Testis (tissue), 3 donors: ENCODE data around the gene CNPY1. TPM values are rescaled to one million over a fixed set of nuclear protein-coding genes. Genes with fewer than 3 reads are reported as not detected.

Experiments used
- DNase-seq: peaks from one replicate; pipeline ENCODE4 v3.0.0-alpha.2; 2019
- H3K27ac ChIP-seq, 2 donors: fragments of 200-600 bp; sonication (generic); one replicate each; pipeline ENCODE4 v1.5.1; 2019
- H3K27me3 ChIP-seq: fragments of 200-600 bp; sonication (generic); one replicate; pipeline ENCODE4 v1.5.1; 2019
- H3K36me3 ChIP-seq: fragments of 200-600 bp; sonication (generic); one replicate; pipeline ENCODE4 v1.5.1; 2017; ENCODE audit warnings: low read depth; ENCODE audit errors: missing control alignments
- H3K4me1 ChIP-seq: fragments of 200-600 bp; sonication (generic); one replicate; pipeline ENCODE4 v1.5.1; 2019
- H3K4me3 ChIP-seq, 2 donors: fragments of 200-600 bp; sonication (generic); one replicate each; pipeline ENCODE4 v1.5.1; 2017 to 2019
- H3K9me3 ChIP-seq: fragments of 200-600 bp; sonication (generic); one replicate; pipeline ENCODE4 v1.5.1; 2017
- CTCF ChIP-seq, 3 experiments: fragments of 450-650 bp in 2 of 3; fragments of 200-600 bp in 1 of 3; sonication (generic) in 1 of 3; IDR thresholded peaks; one replicate each; pipeline ENCODE4 v1.5.1; 2016 to 2019; ENCODE audit warnings: antibody characterized with exemption in 3 of 3, mild to moderate bottlenecking in 2 of 3, moderate library complexity in 1 of 3
- POLR2A ChIP-seq: fragments of 450-650 bp; IDR thresholded peaks from one replicate; pipeline ENCODE4 v1.6.1; 2017; ENCODE audit warnings: antibody characterized with exemption, mild to moderate bottlenecking, moderate library complexity
- WGBS, 2 donors: methylation state at CpG; one replicate each; pipeline ENCODE4 v1.1.5; 2018; 5-methylcytosine and 5-hydroxymethylcytosine counted together
- intact Hi-C: fragments of 100-400 bp; cut with DNase I; formaldehyde crosslinking; loops from one replicate; pipeline ENCODE4 v1.15.1; 2023; ENCODE audit warnings: low total_unique reads
- polyA plus RNA-seq: library from polyadenylated mRNA; stranded (reverse); fragments of 350-450 nt; fragmentation: Illumina TruSeq; extraction: RNeasy Lipid Tissue Mini Kit (QIAGEN cat#74804); gene quantifications from one replicate; pipeline ENCODE4 v1.2.3, GENCODE V29; 2014; ENCODE audit warnings: low read depth, low replicate concordance; ENCODE audit not compliant: insufficient read depth
- total RNA-seq, 2 donors: library from RNA; depleted of rRNA; stranded (reverse); fragments of >200 nt; gene quantifications; one replicate each; pipeline ENCODE4 v1.2.3, GENCODE V29; 2016

The CNPY1 gene
- total and polyA plus RNA-seq, 3 donors from 2014 or later, result 0.25 to 0.47 (median 0.31) TPM

GRCh38 chr7:155464948-155465739 is 81.2 kb downstream of the CNPY1 start:
- Histone ChIP-seq H3K36me3 (no peaks in the 10 kb centered on the region), H3K4me3 (no peak overlapping the region), H3K9me3 (no peaks in the 10 kb centered on the region), H3K27ac (no peak overlapping the region), H3K27me3 (no peaks in the 10 kb centered on the region), H3K4me1 (peaks cover 8% of the 10 kb centered on the region)
- no peak for DNase-seq
- TF ChIP-seq CTCF (IDR thresholded peaks at IDR 0.05) (no peak), POLR2A (no peak)
- WGBS, 2 donors, result 13 to 14% methylated on average over 33 of the region's 33 CpGs
- intact Hi-C loops, result no loop called here

- H3K4me3 ChIP-seq, result no peak overlapping the region
- no peaks in the 10 kb centered on the region for H3K36me3 ChIP-seq
- no peaks in the 10 kb centered on the region for H3K9me3 ChIP-seq
- 34 to 42% methylated on average over 6 of the region's 6 CpGs for WGBS, 2 donors
- peaks cover 4% of the 10 kb centered on the region for H3K27me3 ChIP-seq
- no peak for TF ChIP-seq POLR2A
- no peak for TF ChIP-seq CTCF (IDR thresholded peaks at IDR 0.05)
- no peak for DNase-seq
- H3K4me1 ChIP-seq, result peaks cover 8% of the 10 kb centered on the region
- H3K27ac ChIP-seq, result no peak overlapping the region
- intact Hi-C loops, result no loop called here
Measured at GRCh38 chr7:155464183-155464582, 82.2 kb downstream of the CNPY1 start.

GRCh38 chr7:155463114-155463811 is 83.1 kb downstream of the CNPY1 start:
- peaks cover 4% of the 10 kb centered on the region for H3K27me3 ChIP-seq
- no peaks in the 10 kb centered on the region for H3K9me3 ChIP-seq
- WGBS, 2 donors, result 32 to 56% methylated on average over 15 of the region's 15 CpGs
- no peaks in the 10 kb centered on the region for H3K36me3 ChIP-seq
- peaks cover 9% of the 10 kb centered on the region for H3K4me1 ChIP-seq
- intact Hi-C loops, result no loop called here
- H3K27ac ChIP-seq, result no peak overlapping the region
- no peak overlapping the region for H3K4me3 ChIP-seq
- no peak for DNase-seq
- TF ChIP-seq POLR2A (no peak), CTCF (IDR thresholded peaks at IDR 0.05) (no peak)

GRCh38 chr7:155462163-155462735 is 84.1 kb downstream of the CNPY1 start:
- Histone ChIP-seq H3K4me1 (peaks cover 5% of the 10 kb centered on the region), H3K27me3 (peaks cover 4% of the 10 kb centered on the region), H3K4me3 (no peak overlapping the region), H3K36me3 (no peaks in the 10 kb centered on the region), H3K27ac (no peak overlapping the region), H3K9me3 (no peaks in the 10 kb centered on the region)
- TF ChIP-seq POLR2A, result no peak
- TF ChIP-seq CTCF (IDR thresholded peaks at IDR 0.05), result no peak
- intact Hi-C loops, result no loop called here
- no peak for DNase-seq
- 17 to 41% methylated on average over 32 to 33 of the region's 33 CpGs for WGBS, 2 donors
